HEK293 (cell line): Measurements from ENCODE around the gene ADGRD1.

Experiments used
- HOXA7 ChIP-seq: sonication (generic); formaldehyde crosslinking; IDR thresholded peaks from 2 replicates; pipeline ENCODE4 v1.8.1; 2022; ENCODE audit warnings: missing genetic modification reagents, borderline replicate concordance
- HOXC10 ChIP-seq: sonication (generic); formaldehyde crosslinking; IDR thresholded peaks from 2 replicates; pipeline ENCODE4 v1.8.1; 2023; ENCODE audit warnings: mild to moderate bottlenecking, missing genetic modification reagents
- SALL2 ChIP-seq: fragments of 450-650 bp; formaldehyde crosslinking; IDR thresholded peaks from 2 replicates; pipeline ENCODE4 v1.5.0; 2017; ENCODE audit warnings: missing biosample characterization, mild to moderate bottlenecking, missing genetic modification characterization, borderline replicate concordance
- ZNF10 ChIP-seq: fragments of 450-650 bp; formaldehyde crosslinking; IDR thresholded peaks from 2 replicates; pipeline ENCODE4 v1.5.1; 2017; ENCODE audit warnings: missing biosample characterization, missing genetic modification characterization
- ZNF510 ChIP-seq: fragments of 450-650 bp; formaldehyde crosslinking; IDR thresholded peaks from 2 replicates; pipeline ENCODE4 v1.5.1; 2018; ENCODE audit warnings: mild to moderate bottlenecking, missing genetic modification characterization, missing biosample characterization; ENCODE audit not compliant: insufficient replicate concordance
- ZNF670 ChIP-seq: fragments of 450-650 bp; formaldehyde crosslinking; IDR thresholded peaks from 2 replicates; pipeline ENCODE4 v1.5.1; 2016; ENCODE audit warnings: missing biosample characterization, missing genetic modification characterization, low read depth
- ZNF791 ChIP-seq: fragments of 450-650 bp; formaldehyde crosslinking; IDR thresholded peaks from 2 replicates; pipeline ENCODE4 v1.5.1; 2016; ENCODE audit warnings: missing biosample characterization, missing genetic modification characterization
- TF ChIP-seq, protein P1 (sequence below): fragments of 450-650 bp; formaldehyde crosslinking; IDR thresholded peaks from 2 replicates; pipeline ENCODE4 v1.5.1; 2016; ENCODE audit warnings: missing biosample characterization, missing genetic modification characterization
- TF ChIP-seq, protein P2 (sequence below): IDR thresholded peaks from 2 replicates; pipeline ENCODE4 v1.6.1; 2011; ENCODE audit warnings: mild to moderate bottlenecking, low read depth, low read length, borderline replicate concordance
- TF ChIP-seq, protein P3 (sequence below): fragments of 450-650 bp; formaldehyde crosslinking; IDR thresholded peaks from 2 replicates; pipeline ENCODE4 v1.5.1; 2016; ENCODE audit warnings: missing biosample characterization, missing genetic modification characterization
- TF ChIP-seq, protein P4 (sequence below): fragments of 450-650 bp; formaldehyde crosslinking; IDR thresholded peaks from 2 replicates; pipeline ENCODE4 v1.5.1; 2016; ENCODE audit warnings: missing biosample characterization, missing genetic modification characterization, low read depth
- TF ChIP-seq, protein P5 (sequence below): fragments of 450-650 bp; formaldehyde crosslinking; IDR thresholded peaks from 2 replicates; pipeline ENCODE4 v1.5.1; 2016; ENCODE audit warnings: missing biosample characterization, missing genetic modification characterization, low read depth

DNA sequence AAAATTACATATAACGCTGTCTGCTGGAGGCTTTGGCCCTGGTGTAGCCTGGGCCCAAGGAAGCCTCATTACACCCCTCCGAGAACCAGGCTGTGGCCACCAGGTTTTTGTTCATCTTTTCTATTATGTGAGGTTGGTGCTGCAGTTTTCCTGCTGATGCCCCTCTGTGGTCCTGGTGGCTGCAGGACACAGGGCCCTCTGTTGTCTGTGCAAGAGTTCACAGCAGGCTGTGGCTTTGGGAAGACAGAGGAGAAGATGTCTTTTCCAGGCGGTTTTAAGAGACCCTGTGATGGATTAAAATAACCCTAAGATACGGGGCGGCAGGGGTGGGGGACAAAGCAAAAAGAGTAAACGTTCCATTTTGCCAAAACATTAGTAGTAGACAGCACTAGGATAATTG lies 121.5 kb downstream of the ADGRD1 start:
- TF ChIP-seq, protein P1, sequence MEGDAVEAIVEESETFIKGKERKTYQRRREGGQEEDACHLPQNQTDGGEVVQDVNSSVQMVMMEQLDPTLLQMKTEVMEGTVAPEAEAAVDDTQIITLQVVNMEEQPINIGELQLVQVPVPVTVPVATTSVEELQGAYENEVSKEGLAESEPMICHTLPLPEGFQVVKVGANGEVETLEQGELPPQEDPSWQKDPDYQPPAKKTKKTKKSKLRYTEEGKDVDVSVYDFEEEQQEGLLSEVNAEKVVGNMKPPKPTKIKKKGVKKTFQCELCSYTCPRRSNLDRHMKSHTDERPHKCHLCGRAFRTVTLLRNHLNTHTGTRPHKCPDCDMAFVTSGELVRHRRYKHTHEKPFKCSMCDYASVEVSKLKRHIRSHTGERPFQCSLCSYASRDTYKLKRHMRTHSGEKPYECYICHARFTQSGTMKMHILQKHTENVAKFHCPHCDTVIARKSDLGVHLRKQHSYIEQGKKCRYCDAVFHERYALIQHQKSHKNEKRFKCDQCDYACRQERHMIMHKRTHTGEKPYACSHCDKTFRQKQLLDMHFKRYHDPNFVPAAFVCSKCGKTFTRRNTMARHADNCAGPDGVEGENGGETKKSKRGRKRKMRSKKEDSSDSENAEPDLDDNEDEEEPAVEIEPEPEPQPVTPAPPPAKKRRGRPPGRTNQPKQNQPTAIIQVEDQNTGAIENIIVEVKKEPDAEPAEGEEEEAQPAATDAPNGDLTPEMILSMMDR (tag by site-specific recombination) = no peak
- TF ChIP-seq ZNF10 (tag by site-specific recombination) (no peak), ZNF510 (tag by site-specific recombination) (no peak), HOXC10 (no peak), HOXA7 (CRISPR knock-in tag) (no peak), SALL2 (tag by site-specific recombination) (no peak), ZNF670 (no peak), ZNF791 (tag by site-specific recombination) (no peak)
- TF ChIP-seq, protein P2, sequence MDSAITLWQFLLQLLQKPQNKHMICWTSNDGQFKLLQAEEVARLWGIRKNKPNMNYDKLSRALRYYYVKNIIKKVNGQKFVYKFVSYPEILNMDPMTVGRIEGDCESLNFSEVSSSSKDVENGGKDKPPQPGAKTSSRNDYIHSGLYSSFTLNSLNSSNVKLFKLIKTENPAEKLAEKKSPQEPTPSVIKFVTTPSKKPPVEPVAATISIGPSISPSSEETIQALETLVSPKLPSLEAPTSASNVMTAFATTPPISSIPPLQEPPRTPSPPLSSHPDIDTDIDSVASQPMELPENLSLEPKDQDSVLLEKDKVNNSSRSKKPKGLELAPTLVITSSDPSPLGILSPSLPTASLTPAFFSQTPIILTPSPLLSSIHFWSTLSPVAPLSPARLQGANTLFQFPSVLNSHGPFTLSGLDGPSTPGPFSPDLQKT = no peak
- TF ChIP-seq, protein P3, sequence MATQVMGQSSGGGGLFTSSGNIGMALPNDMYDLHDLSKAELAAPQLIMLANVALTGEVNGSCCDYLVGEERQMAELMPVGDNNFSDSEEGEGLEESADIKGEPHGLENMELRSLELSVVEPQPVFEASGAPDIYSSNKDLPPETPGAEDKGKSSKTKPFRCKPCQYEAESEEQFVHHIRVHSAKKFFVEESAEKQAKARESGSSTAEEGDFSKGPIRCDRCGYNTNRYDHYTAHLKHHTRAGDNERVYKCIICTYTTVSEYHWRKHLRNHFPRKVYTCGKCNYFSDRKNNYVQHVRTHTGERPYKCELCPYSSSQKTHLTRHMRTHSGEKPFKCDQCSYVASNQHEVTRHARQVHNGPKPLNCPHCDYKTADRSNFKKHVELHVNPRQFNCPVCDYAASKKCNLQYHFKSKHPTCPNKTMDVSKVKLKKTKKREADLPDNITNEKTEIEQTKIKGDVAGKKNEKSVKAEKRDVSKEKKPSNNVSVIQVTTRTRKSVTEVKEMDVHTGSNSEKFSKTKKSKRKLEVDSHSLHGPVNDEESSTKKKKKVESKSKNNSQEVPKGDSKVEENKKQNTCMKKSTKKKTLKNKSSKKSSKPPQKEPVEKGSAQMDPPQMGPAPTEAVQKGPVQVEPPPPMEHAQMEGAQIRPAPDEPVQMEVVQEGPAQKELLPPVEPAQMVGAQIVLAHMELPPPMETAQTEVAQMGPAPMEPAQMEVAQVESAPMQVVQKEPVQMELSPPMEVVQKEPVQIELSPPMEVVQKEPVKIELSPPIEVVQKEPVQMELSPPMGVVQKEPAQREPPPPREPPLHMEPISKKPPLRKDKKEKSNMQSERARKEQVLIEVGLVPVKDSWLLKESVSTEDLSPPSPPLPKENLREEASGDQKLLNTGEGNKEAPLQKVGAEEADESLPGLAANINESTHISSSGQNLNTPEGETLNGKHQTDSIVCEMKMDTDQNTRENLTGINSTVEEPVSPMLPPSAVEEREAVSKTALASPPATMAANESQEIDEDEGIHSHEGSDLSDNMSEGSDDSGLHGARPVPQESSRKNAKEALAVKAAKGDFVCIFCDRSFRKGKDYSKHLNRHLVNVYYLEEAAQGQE (tag by site-specific recombination) = no peak
- TF ChIP-seq, protein P4, sequence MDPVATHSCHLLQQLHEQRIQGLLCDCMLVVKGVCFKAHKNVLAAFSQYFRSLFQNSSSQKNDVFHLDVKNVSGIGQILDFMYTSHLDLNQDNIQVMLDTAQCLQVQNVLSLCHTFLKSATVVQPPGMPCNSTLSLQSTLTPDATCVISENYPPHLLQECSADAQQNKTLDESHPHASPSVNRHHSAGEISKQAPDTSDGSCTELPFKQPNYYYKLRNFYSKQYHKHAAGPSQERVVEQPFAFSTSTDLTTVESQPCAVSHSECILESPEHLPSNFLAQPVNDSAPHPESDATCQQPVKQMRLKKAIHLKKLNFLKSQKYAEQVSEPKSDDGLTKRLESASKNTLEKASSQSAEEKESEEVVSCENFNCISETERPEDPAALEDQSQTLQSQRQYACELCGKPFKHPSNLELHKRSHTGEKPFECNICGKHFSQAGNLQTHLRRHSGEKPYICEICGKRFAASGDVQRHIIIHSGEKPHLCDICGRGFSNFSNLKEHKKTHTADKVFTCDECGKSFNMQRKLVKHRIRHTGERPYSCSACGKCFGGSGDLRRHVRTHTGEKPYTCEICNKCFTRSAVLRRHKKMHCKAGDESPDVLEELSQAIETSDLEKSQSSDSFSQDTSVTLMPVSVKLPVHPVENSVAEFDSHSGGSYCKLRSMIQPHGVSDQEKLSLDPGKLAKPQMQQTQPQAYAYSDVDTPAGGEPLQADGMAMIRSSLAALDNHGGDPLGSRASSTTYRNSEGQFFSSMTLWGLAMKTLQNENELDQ (tag by site-specific recombination) = no peak
- TF ChIP-seq, protein P5, sequence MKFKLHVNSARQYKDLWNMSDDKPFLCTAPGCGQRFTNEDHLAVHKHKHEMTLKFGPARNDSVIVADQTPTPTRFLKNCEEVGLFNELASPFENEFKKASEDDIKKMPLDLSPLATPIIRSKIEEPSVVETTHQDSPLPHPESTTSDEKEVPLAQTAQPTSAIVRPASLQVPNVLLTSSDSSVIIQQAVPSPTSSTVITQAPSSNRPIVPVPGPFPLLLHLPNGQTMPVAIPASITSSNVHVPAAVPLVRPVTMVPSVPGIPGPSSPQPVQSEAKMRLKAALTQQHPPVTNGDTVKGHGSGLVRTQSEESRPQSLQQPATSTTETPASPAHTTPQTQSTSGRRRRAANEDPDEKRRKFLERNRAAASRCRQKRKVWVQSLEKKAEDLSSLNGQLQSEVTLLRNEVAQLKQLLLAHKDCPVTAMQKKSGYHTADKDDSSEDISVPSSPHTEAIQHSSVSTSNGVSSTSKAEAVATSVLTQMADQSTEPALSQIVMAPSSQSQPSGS (tag by site-specific recombination) = no peak
